Measurements from ENCODE around the gene DHX35.
A peak's percentile ranks its signal among the peaks of the same experiment; 100 is the strongest.

DHX35 gene

DNA sequence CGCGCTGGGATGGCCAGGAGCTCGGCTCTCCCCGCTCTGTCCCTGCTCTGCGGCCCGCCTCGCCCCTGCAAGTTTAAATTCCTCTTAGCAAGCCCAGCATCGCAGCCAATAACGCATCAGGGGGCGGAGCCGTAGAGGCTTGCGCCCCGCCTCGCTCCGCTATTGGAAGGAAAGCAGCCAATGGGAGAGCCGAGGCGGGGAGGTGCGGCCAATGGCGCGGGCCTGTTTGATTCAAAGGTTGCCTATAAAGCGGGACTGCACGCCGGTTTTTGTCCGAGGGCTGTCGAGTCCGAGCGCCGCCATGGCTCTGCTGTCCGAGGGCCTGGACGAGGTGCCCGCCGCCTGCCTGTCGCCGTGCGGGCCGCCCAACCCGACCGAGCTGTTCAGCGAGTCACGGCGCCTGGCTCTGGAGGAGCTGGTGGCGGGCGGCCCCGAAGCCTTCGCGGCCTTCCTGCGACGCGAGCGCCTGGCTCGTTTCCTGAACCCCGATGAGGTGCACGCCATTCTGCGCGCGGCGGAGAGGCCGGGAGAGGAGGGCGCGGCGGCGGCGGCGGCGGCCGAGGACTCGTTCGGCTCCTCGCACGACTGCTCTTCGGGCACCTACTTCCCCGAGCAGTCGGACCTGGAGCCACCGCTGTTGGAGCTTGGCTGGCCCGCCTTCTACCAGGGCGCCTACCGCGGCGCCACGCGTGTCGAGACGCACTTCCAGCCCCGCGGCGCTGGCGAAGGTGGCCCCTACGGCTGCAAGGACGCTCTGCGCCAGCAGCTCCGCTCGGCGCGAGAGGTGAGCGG, 35.8 kb upstream of the DHX35 start, which contains the start of gene FAM83D (continued):
- TF ChIP-seq YY2 (tag by site-specific recombination; IDR thresholded peaks at IDR 0.05), result peak; percentile 66
- TF ChIP-seq SP2 (tag by site-specific recombination; IDR thresholded peaks at IDR 0.05), result peak; percentile 91
- no peak for TF ChIP-seq ZNF433 (tag by site-specific recombination; IDR thresholded peaks at IDR 0.05; ENCODE audit: low read depth)
- TF ChIP-seq, protein P1, sequence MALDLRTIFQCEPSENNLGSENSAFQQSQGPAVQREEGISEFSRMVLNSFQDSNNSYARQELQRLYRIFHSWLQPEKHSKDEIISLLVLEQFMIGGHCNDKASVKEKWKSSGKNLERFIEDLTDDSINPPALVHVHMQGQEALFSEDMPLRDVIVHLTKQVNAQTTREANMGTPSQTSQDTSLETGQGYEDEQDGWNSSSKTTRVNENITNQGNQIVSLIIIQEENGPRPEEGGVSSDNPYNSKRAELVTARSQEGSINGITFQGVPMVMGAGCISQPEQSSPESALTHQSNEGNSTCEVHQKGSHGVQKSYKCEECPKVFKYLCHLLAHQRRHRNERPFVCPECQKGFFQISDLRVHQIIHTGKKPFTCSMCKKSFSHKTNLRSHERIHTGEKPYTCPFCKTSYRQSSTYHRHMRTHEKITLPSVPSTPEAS (tag by site-specific recombination; IDR thresholded peaks at IDR 0.05), result no peak
- TF ChIP-seq ZNF16 (tag by site-specific recombination; IDR thresholded peaks at IDR 0.05; ENCODE audit: low read depth), result no peak
- no peak for TF ChIP-seq ZNF837 (tag by site-specific recombination; IDR thresholded peaks at IDR 0.05)
- TF ChIP-seq ZNF785 (tag by site-specific recombination; IDR thresholded peaks at IDR 0.05), result no peak
- no peak for TF ChIP-seq ZFP41 (tag by site-specific recombination; IDR thresholded peaks at IDR 0.05; ENCODE audit: borderline replicate concordance)
- no peak for TF ChIP-seq ZNF311 (tag by site-specific recombination; IDR thresholded peaks at IDR 0.05; ENCODE audit: borderline replicate concordance)
- no peak for TF ChIP-seq ZNF660 (tag by site-specific recombination; IDR thresholded peaks at IDR 0.05)
- TF ChIP-seq, protein P2, sequence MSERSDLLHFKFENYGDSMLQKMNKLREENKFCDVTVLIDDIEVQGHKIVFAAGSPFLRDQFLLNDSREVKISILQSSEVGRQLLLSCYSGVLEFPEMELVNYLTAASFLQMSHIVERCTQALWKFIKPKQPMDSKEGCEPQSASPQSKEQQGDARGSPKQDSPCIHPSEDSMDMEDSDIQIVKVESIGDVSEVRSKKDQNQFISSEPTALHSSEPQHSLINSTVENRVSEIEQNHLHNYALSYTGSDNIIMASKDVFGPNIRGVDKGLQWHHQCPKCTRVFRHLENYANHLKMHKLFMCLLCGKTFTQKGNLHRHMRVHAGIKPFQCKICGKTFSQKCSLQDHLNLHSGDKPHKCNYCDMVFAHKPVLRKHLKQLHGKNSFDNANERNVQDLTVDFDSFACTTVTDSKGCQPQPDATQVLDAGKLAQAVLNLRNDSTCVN (tag by site-specific recombination; optimal IDR thresholded peaks at IDR 0.05), result peak; percentile 90
- TF ChIP-seq, protein P3, sequence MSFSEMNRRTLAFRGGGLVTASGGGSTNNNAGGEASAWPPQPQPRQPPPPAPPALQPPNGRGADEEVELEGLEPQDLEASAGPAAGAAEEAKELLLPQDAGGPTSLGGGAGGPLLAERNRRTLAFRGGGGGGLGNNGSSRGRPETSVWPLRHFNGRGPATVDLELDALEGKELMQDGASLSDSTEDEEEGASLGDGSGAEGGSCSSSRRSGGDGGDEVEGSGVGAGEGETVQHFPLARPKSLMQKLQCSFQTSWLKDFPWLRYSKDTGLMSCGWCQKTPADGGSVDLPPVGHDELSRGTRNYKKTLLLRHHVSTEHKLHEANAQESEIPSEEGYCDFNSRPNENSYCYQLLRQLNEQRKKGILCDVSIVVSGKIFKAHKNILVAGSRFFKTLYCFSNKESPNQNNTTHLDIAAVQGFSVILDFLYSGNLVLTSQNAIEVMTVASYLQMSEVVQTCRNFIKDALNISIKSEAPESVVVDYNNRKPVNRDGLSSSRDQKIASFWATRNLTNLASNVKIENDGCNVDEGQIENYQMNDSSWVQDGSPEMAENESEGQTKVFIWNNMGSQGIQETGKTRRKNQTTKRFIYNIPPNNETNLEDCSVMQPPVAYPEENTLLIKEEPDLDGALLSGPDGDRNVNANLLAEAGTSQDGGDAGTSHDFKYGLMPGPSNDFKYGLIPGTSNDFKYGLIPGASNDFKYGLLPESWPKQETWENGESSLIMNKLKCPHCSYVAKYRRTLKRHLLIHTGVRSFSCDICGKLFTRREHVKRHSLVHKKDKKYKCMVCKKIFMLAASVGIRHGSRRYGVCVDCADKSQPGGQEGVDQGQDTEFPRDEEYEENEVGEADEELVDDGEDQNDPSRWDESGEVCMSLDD (tag by site-specific recombination; IDR thresholded peaks at IDR 0.05), result peak; percentile 57; the same call in 1 of the 2 replicates
- TF ChIP-seq, protein P4, sequence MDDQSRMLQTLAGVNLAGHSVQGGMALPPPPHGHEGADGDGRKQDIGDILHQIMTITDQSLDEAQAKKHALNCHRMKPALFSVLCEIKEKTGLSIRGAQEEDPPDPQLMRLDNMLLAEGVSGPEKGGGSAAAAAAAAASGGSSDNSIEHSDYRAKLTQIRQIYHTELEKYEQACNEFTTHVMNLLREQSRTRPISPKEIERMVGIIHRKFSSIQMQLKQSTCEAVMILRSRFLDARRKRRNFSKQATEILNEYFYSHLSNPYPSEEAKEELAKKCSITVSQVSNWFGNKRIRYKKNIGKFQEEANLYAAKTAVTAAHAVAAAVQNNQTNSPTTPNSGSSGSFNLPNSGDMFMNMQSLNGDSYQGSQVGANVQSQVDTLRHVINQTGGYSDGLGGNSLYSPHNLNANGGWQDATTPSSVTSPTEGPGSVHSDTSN (CRISPR knock-in tag; IDR thresholded peaks at IDR 0.05), result peak; percentile 54; the same call in 1 of the 2 replicates
- TF ChIP-seq ZNF221 (tag by site-specific recombination; IDR thresholded peaks at IDR 0.05; ENCODE audit: borderline replicate concordance), result no peak
- TF ChIP-seq ZNF76 (tag by site-specific recombination; IDR thresholded peaks at IDR 0.05; ENCODE audit: borderline replicate concordance, low read depth), result peak; percentile 16; the same call in 1 of the 2 replicates
- TF ChIP-seq, protein P5, sequence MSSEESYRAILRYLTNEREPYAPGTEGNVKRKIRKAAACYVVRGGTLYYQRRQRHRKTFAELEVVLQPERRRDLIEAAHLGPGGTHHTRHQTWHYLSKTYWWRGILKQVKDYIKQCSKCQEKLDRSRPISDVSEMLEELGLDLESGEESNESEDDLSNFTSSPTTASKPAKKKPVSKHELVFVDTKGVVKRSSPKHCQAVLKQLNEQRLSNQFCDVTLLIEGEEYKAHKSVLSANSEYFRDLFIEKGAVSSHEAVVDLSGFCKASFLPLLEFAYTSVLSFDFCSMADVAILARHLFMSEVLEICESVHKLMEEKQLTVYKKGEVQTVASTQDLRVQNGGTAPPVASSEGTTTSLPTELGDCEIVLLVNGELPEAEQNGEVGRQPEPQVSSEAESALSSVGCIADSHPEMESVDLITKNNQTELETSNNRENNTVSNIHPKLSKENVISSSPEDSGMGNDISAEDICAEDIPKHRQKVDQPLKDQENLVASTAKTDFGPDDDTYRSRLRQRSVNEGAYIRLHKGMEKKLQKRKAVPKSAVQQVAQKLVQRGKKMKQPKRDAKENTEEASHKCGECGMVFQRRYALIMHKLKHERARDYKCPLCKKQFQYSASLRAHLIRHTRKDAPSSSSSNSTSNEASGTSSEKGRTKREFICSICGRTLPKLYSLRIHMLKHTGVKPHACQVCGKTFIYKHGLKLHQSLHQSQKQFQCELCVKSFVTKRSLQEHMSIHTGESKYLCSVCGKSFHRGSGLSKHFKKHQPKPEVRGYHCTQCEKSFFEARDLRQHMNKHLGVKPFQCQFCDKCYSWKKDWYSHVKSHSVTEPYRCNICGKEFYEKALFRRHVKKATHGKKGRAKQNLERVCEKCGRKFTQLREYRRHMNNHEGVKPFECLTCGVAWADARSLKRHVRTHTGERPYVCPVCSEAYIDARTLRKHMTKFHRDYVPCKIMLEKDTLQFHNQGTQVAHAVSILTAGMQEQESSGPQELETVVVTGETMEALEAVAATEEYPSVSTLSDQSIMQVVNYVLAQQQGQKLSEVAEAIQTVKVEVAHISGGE (tag by site-specific recombination; conservative IDR thresholded peaks at IDR 0.05; ENCODE audit: low read depth), result no peak
- TF ChIP-seq ZBTB8A (tag by site-specific recombination; IDR thresholded peaks at IDR 0.05), result 0 out of 2 replicates have a peak, but pooled peaks have one; percentile 25
- no peak for TF ChIP-seq ZNF155 (tag by site-specific recombination; IDR thresholded peaks at IDR 0.05)
- TF ChIP-seq, protein P6, sequence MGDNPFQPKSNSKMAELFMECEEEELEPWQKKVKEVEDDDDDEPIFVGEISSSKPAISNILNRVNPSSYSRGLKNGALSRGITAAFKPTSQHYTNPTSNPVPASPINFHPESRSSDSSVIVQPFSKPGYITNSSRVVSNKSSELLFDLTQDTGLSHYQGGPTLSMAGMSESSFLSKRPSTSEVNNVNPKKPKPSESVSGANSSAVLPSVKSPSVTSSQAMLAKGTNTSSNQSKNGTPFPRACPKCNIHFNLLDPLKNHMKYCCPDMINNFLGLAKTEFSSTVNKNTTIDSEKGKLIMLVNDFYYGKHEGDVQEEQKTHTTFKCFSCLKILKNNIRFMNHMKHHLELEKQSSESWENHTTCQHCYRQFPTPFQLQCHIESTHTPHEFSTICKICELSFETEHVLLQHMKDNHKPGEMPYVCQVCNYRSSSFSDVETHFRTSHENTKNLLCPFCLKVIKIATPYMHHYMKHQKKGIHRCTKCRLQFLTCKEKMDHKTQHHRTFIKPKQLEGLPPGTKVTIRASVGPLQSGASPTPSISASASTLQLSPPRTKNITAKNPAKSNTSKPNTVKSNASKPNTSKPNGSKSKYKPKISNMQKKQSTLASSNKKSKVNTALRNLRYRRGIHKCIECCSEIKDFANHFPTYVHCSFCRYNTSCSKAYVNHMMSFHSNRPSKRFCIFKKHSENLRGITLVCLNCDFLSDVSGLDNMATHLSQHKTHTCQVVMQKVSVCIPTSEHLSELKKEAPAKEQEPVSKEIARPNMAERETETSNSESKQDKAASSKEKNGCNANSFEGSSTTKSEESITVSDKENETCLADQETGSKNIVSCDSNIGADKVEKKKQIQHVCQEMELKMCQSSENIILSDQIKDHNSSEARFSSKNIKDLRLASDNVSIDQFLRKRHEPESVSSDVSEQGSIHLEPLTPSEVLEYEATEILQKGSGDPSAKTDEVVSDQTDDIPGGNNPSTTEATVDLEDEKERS (tag by site-specific recombination; IDR thresholded peaks at IDR 0.05), result no peak
- peak; percentile 89 for TF ChIP-seq ZBTB17 (tag by site-specific recombination; IDR thresholded peaks at IDR 0.05)
- TF ChIP-seq, protein P7, sequence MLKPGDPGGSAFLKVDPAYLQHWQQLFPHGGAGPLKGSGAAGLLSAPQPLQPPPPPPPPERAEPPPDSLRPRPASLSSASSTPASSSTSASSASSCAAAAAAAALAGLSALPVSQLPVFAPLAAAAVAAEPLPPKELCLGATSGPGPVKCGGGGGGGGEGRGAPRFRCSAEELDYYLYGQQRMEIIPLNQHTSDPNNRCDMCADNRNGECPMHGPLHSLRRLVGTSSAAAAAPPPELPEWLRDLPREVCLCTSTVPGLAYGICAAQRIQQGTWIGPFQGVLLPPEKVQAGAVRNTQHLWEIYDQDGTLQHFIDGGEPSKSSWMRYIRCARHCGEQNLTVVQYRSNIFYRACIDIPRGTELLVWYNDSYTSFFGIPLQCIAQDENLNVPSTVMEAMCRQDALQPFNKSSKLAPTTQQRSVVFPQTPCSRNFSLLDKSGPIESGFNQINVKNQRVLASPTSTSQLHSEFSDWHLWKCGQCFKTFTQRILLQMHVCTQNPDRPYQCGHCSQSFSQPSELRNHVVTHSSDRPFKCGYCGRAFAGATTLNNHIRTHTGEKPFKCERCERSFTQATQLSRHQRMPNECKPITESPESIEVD (tag by site-specific recombination; IDR thresholded peaks at IDR 0.05), result no peak
- no peak for TF ChIP-seq ZNF558 (tag by site-specific recombination; IDR thresholded peaks at IDR 0.05)
- TF ChIP-seq ZXDB (tag by site-specific recombination; IDR thresholded peaks at IDR 0.05), result peak; percentile 91
- TF ChIP-seq ZNF157 (tag by site-specific recombination; IDR thresholded peaks at IDR 0.05), result no peak

All from HEK293 (cell line).